ENCODE results near the gene POU6F1. TPM values are rescaled to one million over a fixed set of nuclear protein-coding genes. Genes with fewer than 3 reads are reported as not detected.

POU6F1 gene
- total RNA-seq, 2 experiments from 2014 or later: 2.6 to 5.5 TPM

- DNase-seq (ENCODE audit: low spot score): peak; percentile 41
- no TSS peak for BruUV-seq (replicated peaks)
- H3K4me3 ChIP-seq (ENCODE audit: low read depth, low read length, poor library complexity, severe bottlenecking): no peak overlapping the region
- H2AFZ ChIP-seq (ENCODE audit: low read length): no peak overlapping the region; the same call in 1 of the 2 replicates
- intact Hi-C loops (cut with micrococcal nuclease; ENCODE audit: unreplicated experiment): no loop called here
- no peaks in the 10 kb centered on the region for H4K20me1 ChIP-seq (ENCODE audit: insufficient read depth, low read length)
- no peak for TF ChIP-seq EZH2phosphoT487 (IDR thresholded peaks at IDR 0.05; ENCODE audit: borderline replicate concordance, low read depth, low read length)
- TF ChIP-seq CTCF (conservative IDR thresholded peaks at IDR 0.05; ENCODE audit: low read length): peak; percentile 66
- no peaks in the 10 kb centered on the region for H3K9me2 ChIP-seq (ENCODE audit: insufficient read depth, low read length)
- H3K36me3 ChIP-seq (ENCODE audit: insufficient read depth, low read length): peaks cover 30% of the 10 kb centered on the region
- peak overlapping the region; percentile 36 for H3K4me2 ChIP-seq (ENCODE audit: low read length)
- ChIA-PET POLR2A (interaction anchor here (1.0 kb wide), 2 partner anchors 16 to 137 kb away, joined by 3 read pairs; no protein-coding TSS in a partner anchor), CTCF (ENCODE audit: unreplicated experiment) (no interaction called here)
- H3K4me1 ChIP-seq (ENCODE audit: insufficient read depth, low read length, poor library complexity, severe bottlenecking): peaks cover 20% of the 10 kb centered on the region
- no peaks in the 10 kb centered on the region for H3K79me2 ChIP-seq (ENCODE audit: insufficient read depth, low read depth, low read length)
- H3K27ac ChIP-seq (ENCODE audit: low read depth, low read length, poor library complexity, severe bottlenecking): no peak overlapping the region
- no peaks in the 10 kb centered on the region for H3K9me3 ChIP-seq (ENCODE audit: low read length)
These were observed 28.5 kb upstream of the POU6F1 start for GRCh38 chr12:51246254-51246853.

- TF ChIP-seq EZH2phosphoT487 (IDR thresholded peaks at IDR 0.05; ENCODE audit: borderline replicate concordance, low read depth, low read length) (no peak), CTCF (conservative IDR thresholded peaks at IDR 0.05; ENCODE audit: low read length) (no peak)
- H3K4me1 ChIP-seq (ENCODE audit: insufficient read depth, low read length, poor library complexity, severe bottlenecking): peaks cover 20% of the 10 kb centered on the region
- DNase-seq (ENCODE audit: low spot score): no peak
- no peaks in the 10 kb centered on the region for H3K9me3 ChIP-seq (ENCODE audit: low read length)
- intact Hi-C loops (cut with micrococcal nuclease; ENCODE audit: unreplicated experiment): no loop called here
- no peaks in the 10 kb centered on the region for H4K20me1 ChIP-seq (ENCODE audit: insufficient read depth, low read length)
- H2AFZ ChIP-seq (ENCODE audit: low read length): no peak overlapping the region; the same call in 1 of the 2 replicates
- POLR2A ChIA-PET: interaction anchor here (1.0 kb wide), 3 partner anchors 17 to 136 kb away, joined by 3 to 5 read pairs (median 3); no protein-coding TSS in a partner anchor
- peaks cover 37% of the 10 kb centered on the region for H3K36me3 ChIP-seq (ENCODE audit: insufficient read depth, low read length)
- peak overlapping the region; percentile 36 for H3K4me2 ChIP-seq (ENCODE audit: low read length)
- no peak overlapping the region for H3K4me3 ChIP-seq (ENCODE audit: low read depth, low read length, poor library complexity, severe bottlenecking)
- CTCF ChIA-PET (ENCODE audit: unreplicated experiment): no interaction called here
- no peak overlapping the region for H3K27ac ChIP-seq (ENCODE audit: low read depth, low read length, poor library complexity, severe bottlenecking)
- BruUV-seq (replicated peaks): no TSS peak
- H3K79me2 ChIP-seq (ENCODE audit: insufficient read depth, low read depth, low read length): peaks cover 2% of the 10 kb centered on the region; the same call in 1 of the 2 replicates
- H3K9me2 ChIP-seq (ENCODE audit: insufficient read depth, low read length): no peaks in the 10 kb centered on the region
These were observed 27.8 kb upstream of the POU6F1 start for GRCh38 chr12:51245476-51246253.
